GM19328 (cell line): ENCODE measurements around the gene TAMALIN.
A peak's percentile ranks its signal among the peaks of the same experiment; 100 is the strongest.
"Not testable (repeated sequence)": the region's sequence is repeated elsewhere in the genome, so short reads cannot be mapped to it uniquely, and the experiment has no call there.

Experiments
- ATAC-seq: cut with Tn5 transposase; IDR thresholded peaks from one replicate; pipeline ENCODE4 v1.9.1; 2021; ENCODE audit warnings: mild to moderate bottlenecking, moderate library complexity; ENCODE audit not compliant: unreplicated experiment

TAMALIN gene

DNA sequence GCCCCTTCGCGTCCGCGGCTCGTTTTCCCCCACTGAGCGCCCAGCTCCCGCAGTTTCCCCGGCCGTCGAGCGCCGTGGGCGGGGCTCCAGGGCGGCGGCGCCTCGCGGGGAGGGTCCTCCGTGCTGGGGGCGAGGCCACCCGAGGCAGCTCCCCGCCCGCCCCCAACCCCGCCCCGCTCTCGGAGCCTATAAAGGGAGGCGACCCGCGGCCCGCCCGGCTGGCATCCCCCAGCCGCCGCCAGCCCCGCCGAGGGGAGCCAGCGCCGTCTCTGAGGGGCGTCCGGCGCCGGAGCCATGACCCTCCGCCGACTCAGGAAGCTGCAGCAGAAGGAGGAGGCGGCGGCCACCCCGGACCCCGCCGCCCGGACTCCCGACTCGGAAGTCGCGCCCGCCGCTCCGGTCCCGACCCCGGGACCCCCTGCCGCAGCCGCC lies at the start of gene TAMALIN:
Gene TAMALIN, plus strand, starts transcription at position 221 of the 432 bp plus-strand sequence. Its CDS starts 74 bp downstream, at position 295.
- no peak for ATAC-seq

GRCh38 chr12:51958542-51958941 lies 48.2 kb upstream of the TAMALIN start:
- no peak for ATAC-seq

- ATAC-seq = no peak
These were observed 47.5 kb upstream of the TAMALIN start for GRCh38 chr12:51959211-51959610.

GRCh38 chr12:51959921-51960320 lies 46.8 kb upstream of the TAMALIN start:
- no peak for ATAC-seq

DNA sequence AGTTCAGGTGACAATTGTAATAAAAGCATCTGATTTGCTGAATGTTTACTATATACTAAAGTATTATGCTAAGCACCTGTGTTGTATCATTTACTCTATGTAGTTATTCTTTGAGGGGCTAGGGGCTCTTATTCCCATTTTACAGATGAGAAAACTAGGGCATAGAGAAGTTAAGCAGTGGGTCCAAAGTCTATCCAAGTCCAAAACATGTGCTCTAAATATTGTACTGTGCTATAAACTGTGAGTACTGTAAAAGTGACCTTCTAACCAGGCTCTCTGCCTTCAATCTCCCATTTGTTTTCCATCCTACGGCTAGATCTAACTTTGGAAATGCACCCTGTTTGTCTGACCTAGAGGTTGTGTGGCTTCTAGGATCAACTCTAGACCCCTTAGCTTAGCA lies 46.3 kb upstream of the TAMALIN start:
- no peak for ATAC-seq

DNA sequence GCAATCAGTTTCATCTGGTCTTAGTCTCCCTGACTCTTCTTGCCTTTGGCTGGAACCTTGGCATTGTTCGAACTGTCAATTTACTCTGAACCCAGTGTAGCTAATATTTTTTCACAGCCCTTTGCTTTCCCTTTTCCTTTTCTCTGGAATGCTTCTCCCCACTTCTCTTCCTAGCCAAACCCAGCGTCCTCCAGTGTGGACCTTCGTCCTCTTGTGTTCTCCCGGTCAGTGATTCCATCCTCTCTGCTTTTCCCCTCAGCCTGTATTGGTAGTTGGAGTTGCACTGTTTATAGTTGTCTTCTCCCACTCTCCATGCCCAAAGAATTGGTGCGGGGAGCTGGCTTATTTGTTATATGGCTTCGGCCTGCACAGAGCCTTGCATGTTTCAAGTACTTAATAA lies 45.9 kb upstream of the TAMALIN start:
- no peak for ATAC-seq

- ATAC-seq = no peak
These were observed 44.9 kb upstream of the TAMALIN start for GRCh38 chr12:51961834-51962233.

- ATAC-seq = no peak
These were observed 44.0 kb upstream of the TAMALIN start for GRCh38 chr12:51962737-51963136.

DNA sequence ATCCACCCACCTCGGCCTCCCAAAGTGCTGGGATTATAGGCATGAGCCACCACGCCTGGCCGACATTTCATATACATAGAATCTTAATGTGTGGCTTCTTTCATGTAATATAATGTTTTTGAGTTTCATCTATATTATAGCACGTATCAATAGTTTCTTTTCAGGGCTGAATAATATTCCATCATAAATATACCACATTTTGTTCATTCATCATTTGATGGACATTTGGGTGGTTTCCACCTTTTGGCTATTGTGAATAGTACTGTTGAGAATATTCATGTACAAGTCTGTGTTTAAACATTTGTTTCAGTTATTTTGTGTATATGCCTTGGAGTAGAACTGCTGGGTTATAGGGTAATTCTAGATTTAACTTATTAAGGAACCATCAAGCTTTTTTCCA lies 43.3 kb upstream of the TAMALIN start:
- no peak for ATAC-seq

DNA sequence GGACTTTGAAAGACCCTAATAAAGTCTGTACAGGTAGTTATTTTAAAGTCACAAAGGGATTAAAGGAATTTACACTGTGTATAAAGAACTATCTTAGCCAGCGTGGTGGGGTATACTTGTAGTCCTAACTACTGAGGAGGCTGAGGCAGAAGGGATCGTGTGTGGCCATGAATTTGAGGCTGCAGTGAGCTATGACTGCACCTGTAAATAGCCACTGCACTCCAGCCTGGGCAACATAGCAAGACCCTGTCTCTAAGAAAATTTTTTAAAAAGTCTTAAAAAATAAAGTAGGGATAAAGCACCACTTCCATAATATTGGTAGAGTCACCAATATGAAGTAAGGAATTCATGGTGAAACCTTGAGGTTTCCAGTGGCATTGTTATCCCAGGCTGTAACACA lies 37.1 kb upstream of the TAMALIN start:
- ATAC-seq = no peak

GRCh38 chr12:51970904-51971646 lies 35.7 kb upstream of the TAMALIN start:
- ATAC-seq = peak; percentile 86

DNA sequence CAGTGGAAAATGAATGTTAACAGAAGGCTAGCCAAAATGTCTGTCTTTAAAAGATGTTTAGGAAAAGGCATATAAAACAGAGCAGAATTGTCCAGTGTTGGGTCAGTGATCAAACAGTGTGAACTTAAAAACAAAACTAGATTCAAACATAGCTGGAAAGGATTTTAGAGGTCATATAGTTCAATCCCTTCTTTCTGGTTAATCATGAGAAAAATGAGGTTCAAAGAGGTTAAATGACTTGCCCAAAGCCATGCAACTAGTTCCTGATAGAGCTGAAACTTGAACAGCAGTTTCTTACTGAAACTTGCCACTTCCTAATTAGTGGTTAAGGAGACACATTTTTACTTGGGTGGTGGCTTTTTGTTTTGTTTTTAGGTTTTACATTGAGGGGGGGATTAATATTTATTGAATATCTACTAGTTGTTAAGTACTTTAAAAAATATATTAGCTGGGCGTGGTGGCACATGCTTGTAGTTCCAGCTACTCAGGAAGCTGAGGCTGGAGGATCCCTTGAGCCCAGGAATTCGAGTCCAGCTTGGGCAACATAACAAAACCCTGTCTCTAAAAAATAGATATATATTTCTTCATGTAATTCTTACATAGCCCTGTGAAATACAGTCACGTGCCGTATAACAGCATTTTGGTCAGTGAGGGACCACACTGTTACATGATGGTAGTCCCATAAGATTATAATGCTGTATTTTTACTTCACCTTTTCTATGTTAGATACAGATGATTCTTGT lies 34.9 kb upstream of the TAMALIN start:
- no peak for ATAC-seq

DNA sequence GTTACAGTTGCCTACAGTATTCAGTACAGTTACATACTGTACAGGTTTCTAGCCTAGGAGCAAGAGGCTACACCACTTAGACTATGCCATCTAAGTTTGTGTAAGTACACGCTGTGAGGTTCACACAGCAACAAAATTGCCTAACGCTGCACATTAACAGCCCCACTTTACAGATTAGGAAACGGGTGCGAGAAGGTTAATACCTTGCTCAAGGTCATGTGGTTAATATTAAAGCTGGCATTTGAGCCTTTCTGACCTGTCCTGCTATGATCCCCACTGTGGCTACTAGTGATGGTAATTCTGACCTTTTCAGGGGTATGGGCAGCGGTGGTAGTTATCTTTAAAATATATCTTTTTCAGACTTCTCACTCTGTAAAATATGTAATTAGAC lies 34.3 kb upstream of the TAMALIN start:
- ATAC-seq = no peak

- ATAC-seq = no peak
These were observed 33.9 kb upstream of the TAMALIN start for GRCh38 chr12:51972849-51973273.

- ATAC-seq = no peak
These were observed 33.2 kb upstream of the TAMALIN start for GRCh38 chr12:51973560-51973959.

DNA sequence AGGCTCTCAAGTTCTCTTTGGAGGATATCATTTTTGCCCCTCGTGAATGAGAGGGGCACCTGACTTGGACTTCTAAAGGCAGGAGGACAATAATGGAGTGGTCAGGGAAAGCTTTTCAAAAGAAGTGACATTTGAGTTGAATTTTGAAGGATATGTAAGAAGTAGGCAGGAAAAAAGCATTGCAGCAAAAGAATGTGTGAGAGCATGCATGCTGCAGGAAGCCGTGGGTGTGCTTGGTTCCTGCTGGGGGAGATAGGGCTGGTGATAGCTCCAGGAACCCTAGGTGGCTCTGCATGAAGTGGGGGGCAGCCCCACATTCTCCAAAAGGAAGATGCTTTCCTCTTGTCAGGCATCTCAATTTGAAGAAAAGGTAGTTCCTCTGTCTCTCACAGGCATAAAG lies 32.1 kb upstream of the TAMALIN start:
- ATAC-seq = no peak

GRCh38 chr12:51975196-51975595 lies 31.6 kb upstream of the TAMALIN start:
- ATAC-seq = no peak

DNA sequence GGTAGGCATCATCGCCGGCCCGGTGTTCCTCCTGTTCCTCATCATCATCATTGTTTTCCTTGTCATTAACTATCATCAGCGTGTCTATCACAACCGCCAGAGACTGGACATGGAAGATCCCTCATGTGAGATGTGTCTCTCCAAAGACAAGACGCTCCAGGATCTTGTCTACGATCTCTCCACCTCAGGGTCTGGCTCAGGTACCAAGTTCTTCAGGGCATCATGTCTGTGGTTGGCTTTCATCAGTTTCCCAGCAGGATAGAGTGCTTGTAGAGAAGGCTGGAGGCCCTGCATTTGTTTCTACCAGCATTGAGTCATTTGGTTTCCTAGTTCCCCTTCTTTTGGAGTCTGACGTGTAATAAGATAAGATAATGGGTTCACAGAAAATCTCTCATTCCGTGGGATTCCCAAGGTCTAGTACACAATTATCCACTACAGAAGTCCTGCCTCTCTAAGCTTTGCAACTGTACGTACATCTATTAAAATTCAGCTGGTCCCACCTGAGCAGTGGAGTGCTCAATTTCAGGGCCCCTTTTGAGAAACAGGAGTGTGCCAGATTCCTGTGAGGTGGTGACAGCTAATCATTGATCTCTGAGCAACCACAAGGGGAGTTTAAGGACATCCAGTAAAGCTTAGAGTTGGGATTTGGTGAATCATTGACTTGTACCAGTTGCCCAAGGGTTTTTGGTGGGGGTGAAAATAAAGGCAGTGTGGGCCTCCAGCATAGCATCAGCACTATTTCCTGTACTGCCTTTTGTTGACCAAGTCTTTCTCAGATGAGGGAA lies 30.2 kb upstream of the TAMALIN start:
- ATAC-seq = no peak

- no peak for ATAC-seq
These were observed 29.4 kb upstream of the TAMALIN start for GRCh38 chr12:51977320-51977753.

DNA sequence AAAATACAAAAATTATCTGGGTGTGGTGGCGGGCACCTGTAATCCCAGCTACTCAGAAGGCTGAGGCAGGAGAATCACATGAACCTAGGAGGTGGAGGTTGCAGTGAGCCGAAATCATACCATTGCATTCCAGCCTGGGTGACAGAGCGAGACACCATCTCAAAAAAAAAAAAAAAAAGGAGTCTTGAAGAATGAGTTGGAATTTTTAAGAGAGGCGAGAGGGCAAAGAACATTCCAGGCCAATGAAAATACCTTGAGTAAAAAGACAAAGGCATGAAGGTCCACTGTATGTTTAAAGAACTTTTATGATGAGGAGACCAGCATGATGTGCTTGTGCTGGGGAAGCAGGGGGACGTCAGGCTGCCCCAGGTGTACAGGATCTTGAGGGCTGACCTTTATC lies 27.4 kb upstream of the TAMALIN start:
- not testable (repeated sequence) for ATAC-seq

GRCh38 chr12:51980051-51980808 lies 26.5 kb upstream of the TAMALIN start:
- ATAC-seq = no peak
